Caco-2 (cell line): Measurements from ENCODE around the gene APP. TPM values are rescaled to one million over a fixed set of nuclear protein-coding genes. Genes with fewer than 3 reads are reported as not detected.

ENCODE experiments used
- BruUV-seq: library from RNA; stranded (reverse); fragments of 400-500 nt; replicated peaks from 2 replicates; lab custom pipeline; 2021; lab: Mats Ljungman, UMichigan
- CTCF ChIA-PET: fragments of 300-600 bp; sonication (Branson Sonifier 250); formaldehyde crosslinking; loops from one replicate; lab custom pipeline; 2022; ENCODE audit warnings: antibody characterized with exemption; lab: Charles Lee
- POLR2A ChIA-PET: fragments of 300-600 bp; sonication (Branson Sonifier 250); formaldehyde crosslinking; loops from one replicate; lab custom pipeline; 2022; ENCODE audit warnings: antibody characterized with exemption; lab: Charles Lee
- DNase-seq, 2 experiments: peaks; one replicate each; pipeline versions ENCODE4 v3.0.0 to v3.0.0-alpha.2; 2020 to 2022
- H3K27me3 ChIP-seq: replicated peaks from 2 replicates; pipeline ENCODE4 v1.6.0; 2011; ENCODE audit warnings: low read length; ENCODE audit not compliant: control insufficient read depth, insufficient read depth
- H3K36me3 ChIP-seq: 2 replicates; pipeline ENCODE4 v1.5.1; 2011; ENCODE audit warnings: low read length; ENCODE audit not compliant: control insufficient read depth, insufficient read depth
- H3K4me1 ChIP-seq: fragments of 250-450 bp; sonication (Bioruptor Pico); 2 replicates; pipeline ENCODE4 v1.5.1; 2020; ENCODE audit warnings: mild to moderate bottlenecking
- H3K4me3 ChIP-seq: 2 replicates; pipeline ENCODE4 v1.5.1; 2011; ENCODE audit warnings: low read depth, mild to moderate bottlenecking, control low read depth, low read length
- H3K9me3 ChIP-seq: fragments of 250-450 bp; sonication (Bioruptor Pico); 2 replicates; pipeline ENCODE4 v1.5.1; 2020; ENCODE audit warnings: mild to moderate bottlenecking, moderate library complexity
- H3K27ac Mint-ChIP-seq: one replicate; pipeline ENCODE4 v1.8.0; 2022; ENCODE audit warnings: mixed read lengths; ENCODE audit not compliant: unreplicated experiment
- H3K27me3 Mint-ChIP-seq: one replicate; pipeline ENCODE4 v1.8.0; 2022; ENCODE audit warnings: mixed read lengths; ENCODE audit not compliant: insufficient read depth, unreplicated experiment
- H3K36me3 Mint-ChIP-seq: one replicate; pipeline ENCODE4 v1.8.0; 2022; ENCODE audit warnings: mild to moderate bottlenecking, mixed read lengths; ENCODE audit not compliant: insufficient read depth, unreplicated experiment
- H3K4me1 Mint-ChIP-seq: one replicate; pipeline ENCODE4 v1.8.0; 2022; ENCODE audit warnings: low read depth, mixed read lengths; ENCODE audit not compliant: unreplicated experiment
- H3K4me3 Mint-ChIP-seq: one replicate; pipeline ENCODE4 v1.8.0; 2022; ENCODE audit warnings: mild to moderate bottlenecking, moderate library complexity, mixed read lengths; ENCODE audit not compliant: unreplicated experiment
- H3K9me3 Mint-ChIP-seq: one replicate; pipeline ENCODE4 v1.8.0; 2022; ENCODE audit warnings: mixed read lengths; ENCODE audit not compliant: unreplicated experiment
- intact Hi-C: fragments of 100-400 bp; cut with micrococcal nuclease; formaldehyde crosslinking; loops from one replicate; pipeline ENCODE4 v1.10.0; 2022; ENCODE audit not compliant: unreplicated experiment
- total RNA-seq: library from RNA; stranded (reverse); gene quantifications from 2 replicates; pipeline ENCODE4 v1.2.3, GENCODE V29; 2022
- TF ChIP-seq, protein P1 (sequence below), 2 experiments: fragments of 200-600 bp in 1 of 2; IDR thresholded peaks; 1 replicate in 1 of 2; 2 replicates in 1 of 2; pipeline versions ENCODE4 v1.5.1 to v1.8.0; 2011 to 2022; ENCODE audit warnings: antibody characterized with exemption in 1 of 2, control low read depth in 1 of 2, inconsistent platforms in 1 of 2, low read depth in 1 of 2, low read length in 1 of 2, mild to moderate bottlenecking in 1 of 2, moderate library complexity in 1 of 2; ENCODE audit not compliant: insufficient read depth in 1 of 2, severe bottlenecking in 1 of 2, unreplicated experiment in 1 of 2

Gene APP
- total RNA-seq, 1 experiment from 2014 or later: 331 TPM

DNA sequence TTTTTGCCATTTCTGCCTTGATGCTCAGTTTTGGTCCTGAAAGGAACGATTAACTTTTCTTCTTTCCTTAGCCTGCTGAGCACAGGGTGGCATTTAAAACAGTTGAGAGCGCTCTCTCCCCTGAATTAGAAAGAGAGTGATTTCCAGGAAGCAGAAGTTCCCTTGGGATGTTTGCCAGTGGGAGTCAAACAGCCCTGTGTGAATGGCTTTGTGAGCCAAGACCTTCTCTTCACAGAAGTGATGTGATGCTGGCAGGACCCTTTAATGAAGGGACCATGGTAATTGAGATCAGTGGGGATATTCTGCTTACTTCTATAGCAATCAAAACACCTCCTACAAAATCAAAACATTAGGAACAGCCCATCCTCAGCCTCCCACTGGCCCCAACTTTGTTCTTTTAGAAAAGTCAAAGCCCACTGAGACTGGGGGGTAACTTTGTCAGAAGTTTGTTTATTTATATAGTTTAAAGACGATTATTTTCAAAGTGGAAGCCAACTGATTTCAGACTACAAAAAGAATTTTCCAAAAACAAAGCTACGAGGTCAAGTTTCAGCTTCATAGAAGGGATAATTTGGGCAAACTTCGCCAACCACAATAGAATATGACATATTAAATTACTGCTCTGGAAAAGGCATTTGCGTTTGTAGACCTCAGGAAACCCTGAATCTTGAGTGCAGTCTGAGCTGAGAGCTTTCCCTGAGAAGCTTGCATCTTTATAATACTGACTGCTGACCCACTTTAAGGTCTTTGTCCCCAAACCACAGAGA is 313.1 kb downstream of the APP start:
- H3K36me3 Mint-ChIP-seq: no peaks in the 10 kb centered on the region
- H3K9me3 ChIP-seq: no peaks in the 10 kb centered on the region
- H3K4me1 ChIP-seq: no peaks in the 10 kb centered on the region
- H3K27me3 Mint-ChIP-seq: no peaks in the 10 kb centered on the region
- ChIA-PET CTCF (no interaction called here), POLR2A (no interaction called here)
- H3K4me3 ChIP-seq: no peak overlapping the region
- TF ChIP-seq, protein P1, sequence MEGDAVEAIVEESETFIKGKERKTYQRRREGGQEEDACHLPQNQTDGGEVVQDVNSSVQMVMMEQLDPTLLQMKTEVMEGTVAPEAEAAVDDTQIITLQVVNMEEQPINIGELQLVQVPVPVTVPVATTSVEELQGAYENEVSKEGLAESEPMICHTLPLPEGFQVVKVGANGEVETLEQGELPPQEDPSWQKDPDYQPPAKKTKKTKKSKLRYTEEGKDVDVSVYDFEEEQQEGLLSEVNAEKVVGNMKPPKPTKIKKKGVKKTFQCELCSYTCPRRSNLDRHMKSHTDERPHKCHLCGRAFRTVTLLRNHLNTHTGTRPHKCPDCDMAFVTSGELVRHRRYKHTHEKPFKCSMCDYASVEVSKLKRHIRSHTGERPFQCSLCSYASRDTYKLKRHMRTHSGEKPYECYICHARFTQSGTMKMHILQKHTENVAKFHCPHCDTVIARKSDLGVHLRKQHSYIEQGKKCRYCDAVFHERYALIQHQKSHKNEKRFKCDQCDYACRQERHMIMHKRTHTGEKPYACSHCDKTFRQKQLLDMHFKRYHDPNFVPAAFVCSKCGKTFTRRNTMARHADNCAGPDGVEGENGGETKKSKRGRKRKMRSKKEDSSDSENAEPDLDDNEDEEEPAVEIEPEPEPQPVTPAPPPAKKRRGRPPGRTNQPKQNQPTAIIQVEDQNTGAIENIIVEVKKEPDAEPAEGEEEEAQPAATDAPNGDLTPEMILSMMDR (IDR thresholded peaks at IDR 0.05; ENCODE audit: insufficient read depth in 1 of 2, low read depth in 1 of 2, low read length in 1 of 2, severe bottlenecking in 1 of 2, unreplicated experiment in 1 of 2): no peak
- H3K4me1 Mint-ChIP-seq: no peaks in the 10 kb centered on the region
- no peak overlapping the region for H3K27ac Mint-ChIP-seq
- intact Hi-C loops: no loop called here
- no TSS peak for BruUV-seq
- no peaks in the 10 kb centered on the region; the same call in 1 of the 2 replicates for H3K27me3 ChIP-seq
- no peaks in the 10 kb centered on the region for H3K36me3 ChIP-seq
- DNase-seq: no peak
- no peak overlapping the region for H3K4me3 Mint-ChIP-seq
- H3K9me3 Mint-ChIP-seq: no peaks in the 10 kb centered on the region

DNA sequence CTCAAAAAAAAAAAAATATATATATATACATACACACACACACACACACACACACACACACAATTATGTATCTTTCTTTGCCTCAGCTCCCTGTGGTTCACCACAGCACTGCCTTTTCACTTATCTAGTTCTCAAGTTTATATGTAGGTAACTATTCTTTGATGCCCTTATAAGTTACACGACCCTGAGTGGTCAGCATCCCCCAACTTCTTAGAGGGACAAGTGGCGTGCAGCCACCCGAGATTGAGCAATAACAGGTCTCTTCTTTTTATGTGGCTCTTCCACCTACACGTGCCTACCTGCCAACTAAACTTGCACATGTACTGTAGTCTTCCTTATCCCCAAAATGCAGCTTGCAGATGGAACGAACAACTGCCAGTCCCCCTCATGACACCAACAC is 315.0 kb downstream of the APP start:
- intact Hi-C loops: no loop called here
- H3K36me3 ChIP-seq: no peaks in the 10 kb centered on the region
- Mint-ChIP-seq H3K27me3 (no peaks in the 10 kb centered on the region), H3K9me3 (no peaks in the 10 kb centered on the region), H3K27ac (no peak overlapping the region), H3K4me3 (no peak overlapping the region), H3K4me1 (no peaks in the 10 kb centered on the region), H3K36me3 (no peaks in the 10 kb centered on the region)
- H3K4me1 ChIP-seq: no peaks in the 10 kb centered on the region
- no peak overlapping the region for H3K4me3 ChIP-seq
- ChIA-PET CTCF (no interaction called here), POLR2A (no interaction called here)
- H3K9me3 ChIP-seq: no peaks in the 10 kb centered on the region
- no TSS peak for BruUV-seq
- no peaks in the 10 kb centered on the region; the same call in 1 of the 2 replicates for H3K27me3 ChIP-seq
- TF ChIP-seq, protein P1 (IDR thresholded peaks at IDR 0.05; ENCODE audit: insufficient read depth in 1 of 2, low read depth in 1 of 2, low read length in 1 of 2, severe bottlenecking in 1 of 2, unreplicated experiment in 1 of 2): no peak
- no peak for DNase-seq

DNA sequence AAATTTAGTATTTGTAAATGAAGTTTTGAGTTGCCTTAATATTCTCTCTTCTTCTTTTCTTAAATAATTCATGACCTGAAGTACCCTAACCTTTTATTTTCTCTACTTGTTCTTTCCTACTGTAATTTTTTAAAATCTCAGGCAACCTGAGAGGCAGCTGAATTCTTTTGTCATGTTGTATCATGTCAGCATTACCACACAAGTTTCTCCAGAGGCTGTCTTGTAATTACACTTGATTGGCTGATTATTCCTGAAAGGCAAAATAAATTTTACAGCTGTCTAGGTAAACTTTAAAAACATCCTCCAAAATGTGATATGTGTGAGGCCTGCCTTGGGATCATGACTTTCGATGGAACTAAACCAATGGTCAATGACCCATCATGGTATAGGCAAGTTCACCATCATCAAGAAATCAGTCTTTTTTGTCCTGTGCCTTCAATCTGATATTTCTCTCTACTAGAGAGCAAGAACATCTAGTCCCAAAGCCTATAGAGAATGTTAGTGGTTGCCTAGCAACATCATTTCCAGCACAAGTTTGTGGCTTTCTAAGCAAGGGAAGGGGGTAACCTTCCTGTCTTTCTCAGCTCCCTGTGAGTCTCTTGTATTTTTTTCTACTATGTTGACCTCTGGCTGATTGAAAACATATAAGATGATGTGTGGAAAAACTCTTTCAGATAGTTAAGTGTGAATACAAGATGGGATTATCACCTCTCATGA is 320.3 kb downstream of the APP start:
- Mint-ChIP-seq H3K27ac (no peak overlapping the region), H3K4me3 (no peak overlapping the region), H3K36me3 (no peaks in the 10 kb centered on the region), H3K9me3 (peaks cover 13% of the 10 kb centered on the region), H3K4me1 (no peaks in the 10 kb centered on the region), H3K27me3 (no peaks in the 10 kb centered on the region)
- DNase-seq: no peak
- H3K36me3 ChIP-seq: no peaks in the 10 kb centered on the region
- BruUV-seq: no TSS peak
- no peaks in the 10 kb centered on the region; the same call in 1 of the 2 replicates for H3K27me3 ChIP-seq
- TF ChIP-seq, protein P1 (IDR thresholded peaks at IDR 0.05; ENCODE audit: insufficient read depth in 1 of 2, low read depth in 1 of 2, low read length in 1 of 2, severe bottlenecking in 1 of 2, unreplicated experiment in 1 of 2): no peak
- H3K9me3 ChIP-seq: no peaks in the 10 kb centered on the region
- no peaks in the 10 kb centered on the region for H3K4me1 ChIP-seq
- POLR2A ChIA-PET: no interaction called here
- intact Hi-C loops: no loop called here
- H3K4me3 ChIP-seq: no peak overlapping the region
- CTCF ChIA-PET: no interaction called here
